NB4 (cell line): ENCODE results near the gene IBTK.

Experiments
- CTCF ChIP-seq: IDR thresholded peaks from one replicate; pipeline ENCODE4 v1.5.1; 2012; ENCODE audit warnings: low read depth, low read length
- MYC ChIP-seq: IDR thresholded peaks from 2 replicates; pipeline ENCODE4 v1.6.1; 2011; ENCODE audit warnings: low read depth, low read length
- POLR2A ChIP-seq: IDR thresholded peaks from 2 replicates; pipeline ENCODE4 v1.6.1; 2011; ENCODE audit warnings: mild to moderate bottlenecking; ENCODE audit not compliant: insufficient read length; ENCODE audit errors: extremely low read depth
- TF ChIP-seq, protein P1 (sequence below): IDR thresholded peaks from 2 replicates; pipeline ENCODE4 v1.6.1; 2011; ENCODE audit warnings: low read depth, low read length

DNA sequence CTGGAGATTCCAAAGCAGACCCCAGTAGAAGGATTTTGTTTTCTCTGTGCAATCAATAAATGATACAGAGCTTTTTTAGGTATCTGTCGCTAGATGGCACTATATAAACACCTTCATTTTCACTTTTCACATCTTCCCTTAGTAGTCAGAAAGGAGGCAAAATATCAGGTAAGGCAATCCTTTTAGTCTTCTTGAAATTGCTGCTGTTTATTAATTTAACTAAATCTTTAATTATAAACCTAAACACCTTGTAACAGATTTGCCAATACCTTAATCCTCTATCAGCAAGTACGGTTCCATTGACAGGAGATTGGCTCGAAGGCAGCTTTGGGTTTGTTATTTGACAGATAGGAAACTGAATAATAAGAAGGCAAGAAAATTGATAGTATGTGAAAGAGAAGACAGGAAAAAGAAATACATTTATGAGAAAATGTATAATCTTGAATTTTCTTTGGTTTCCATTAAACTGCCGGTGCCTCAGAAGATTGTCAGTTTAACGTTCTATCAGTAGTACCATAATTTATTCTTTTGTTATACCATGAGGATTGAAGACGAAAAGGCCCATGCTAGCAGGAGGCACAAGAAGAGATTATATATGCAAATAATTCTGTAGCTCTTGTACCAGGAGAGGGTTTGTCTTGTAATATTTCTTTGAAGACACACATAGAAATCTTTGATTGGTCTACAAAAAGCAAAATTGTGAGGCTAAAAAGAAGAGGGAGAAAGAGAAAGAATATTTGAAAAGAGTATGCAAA is 23.5 kb upstream of the IBTK start:
- peak; percentile 40 for TF ChIP-seq CTCF
- TF ChIP-seq POLR2A = no peak
- no peak for TF ChIP-seq MYC
- TF ChIP-seq, protein P1, sequence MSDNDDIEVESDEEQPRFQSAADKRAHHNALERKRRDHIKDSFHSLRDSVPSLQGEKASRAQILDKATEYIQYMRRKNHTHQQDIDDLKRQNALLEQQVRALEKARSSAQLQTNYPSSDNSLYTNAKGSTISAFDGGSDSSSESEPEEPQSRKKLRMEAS = no peak
